Stimulated activated CD8-positive, alpha-beta memory T cell treated with anti-CD3 and anti-CD28 coated beads, Interleukin-7, amount 100 ng/mL, for 48 hours (primary cell): ENCODE results near the gene RAB6B.

Source experiments
- DNase-seq, 2 donors: peaks; one replicate each; pipeline ENCODE4 v3.0.0-alpha.2; 2020; ENCODE audit warnings: low read depth in 1 of 2; ENCODE audit errors: extremely low read depth in 1 of 2

RAB6B gene

GRCh38 chr3:133881939-133882825 lies 13.5 kb downstream of the RAB6B start:
- no peak for DNase-seq

GRCh38 chr3:133881492-133881891 lies 14.2 kb downstream of the RAB6B start:
- DNase-seq: no peak

GRCh38 chr3:133880886-133881455 lies 14.7 kb downstream of the RAB6B start:
- DNase-seq: no peak

GRCh38 chr3:133880287-133880686 lies 15.4 kb downstream of the RAB6B start:
- DNase-seq: peak in 1 of 2 donors; percentile 34

GRCh38 chr3:133878518-133878917 lies 17.2 kb downstream of the RAB6B start:
- no peak for DNase-seq

- no peak for DNase-seq
Measured at GRCh38 chr3:133877221-133877620, 18.5 kb downstream of the RAB6B start.

GRCh38 chr3:133874761-133875438 lies 20.8 kb downstream of the RAB6B start:
- DNase-seq: no peak

- no peak for DNase-seq
Measured at GRCh38 chr3:133874344-133874743, 21.3 kb downstream of the RAB6B start.

- DNase-seq: no peak
Measured at GRCh38 chr3:133872781-133873180, 22.9 kb downstream of the RAB6B start.

GRCh38 chr3:133872161-133872560 lies 23.5 kb downstream of the RAB6B start:
- no peak for DNase-seq

GRCh38 chr3:133871368-133872090 lies 24.2 kb downstream of the RAB6B start:
- no peak for DNase-seq

GRCh38 chr3:133870822-133871221 lies 24.9 kb downstream of the RAB6B start:
- no peak for DNase-seq

- DNase-seq: no peak
Measured at GRCh38 chr3:133869586-133869985, 26.1 kb downstream of the RAB6B start.

- DNase-seq: no peak
Measured at GRCh38 chr3:133868758-133869475, 26.8 kb downstream of the RAB6B start.

GRCh38 chr3:133868186-133868585 lies 27.5 kb downstream of the RAB6B start:
- DNase-seq: no peak

GRCh38 chr3:133866141-133866540 lies 29.5 kb downstream of the RAB6B start:
- no peak for DNase-seq

GRCh38 chr3:133865136-133865855 lies 30.4 kb downstream of the RAB6B start:
- DNase-seq: no peak

GRCh38 chr3:133864616-133865015 lies 31.1 kb downstream of the RAB6B start:
- no peak for DNase-seq

- DNase-seq: no peak
Measured at GRCh38 chr3:133863911-133864310, 31.8 kb downstream of the RAB6B start.

- DNase-seq: no peak
Measured at GRCh38 chr3:133862161-133862560, 33.5 kb downstream of the RAB6B start.
